A172 (cell line): ENCODE data around the gene HPN. TPM values are rescaled to one million over a fixed set of nuclear protein-coding genes. Genes with fewer than 3 reads are reported as not detected.
"Not testable (repeated sequence)": the region's sequence is repeated elsewhere in the genome, so short reads cannot be mapped to it uniquely, and the experiment has no call there.

Source experiments
- DNase-seq: peaks from one replicate; pipeline ENCODE4 v3.0.0-alpha.2; 2015; ENCODE audit warnings: low spot score
- total RNA-seq: library from RNA; depleted of rRNA; stranded (reverse); fragments of >200 nt; shearing (Covaris generic); gene quantifications from 2 replicates; pipeline ENCODE4 v1.2.3, GENCODE V29; 2014

Gene HPN
- total RNA-seq, 1 experiment from 2014 or later = not detected

DNA sequence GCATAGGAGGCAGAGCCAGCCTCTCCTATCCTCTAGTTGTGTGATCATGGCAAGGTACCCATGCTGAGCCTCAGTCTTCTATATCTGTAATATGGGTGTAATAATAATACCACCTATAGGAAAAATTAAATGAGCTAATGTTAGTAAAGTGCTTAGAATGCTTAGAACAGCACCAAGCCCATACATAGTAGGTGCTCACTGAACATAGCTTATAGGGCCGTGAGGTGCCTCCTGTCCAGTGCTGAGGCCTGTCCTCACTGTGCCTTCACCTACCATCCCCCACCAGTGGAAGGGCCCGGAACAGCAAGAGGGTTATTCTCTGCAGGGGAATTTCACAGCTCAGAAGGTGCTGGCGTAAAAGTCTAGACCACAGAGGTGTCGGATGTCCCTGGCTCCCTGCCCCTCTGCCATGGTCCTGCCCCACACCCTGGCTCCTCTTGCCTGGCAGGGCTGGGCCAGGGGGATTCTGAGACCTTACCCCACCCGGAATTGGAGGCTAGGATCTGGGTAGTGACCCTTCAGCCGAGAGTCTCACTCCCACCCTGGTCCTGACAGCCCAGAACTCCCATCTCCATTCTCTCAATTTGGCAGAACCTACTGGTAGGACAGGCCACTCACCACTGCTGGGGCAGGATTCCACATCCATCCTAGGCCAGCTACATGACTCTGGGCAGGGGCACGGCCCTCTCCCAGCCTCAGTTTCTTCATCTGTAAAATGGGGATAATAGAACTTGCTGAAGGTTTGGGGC, 13.5 kb upstream of the HPN start:
- no peak for DNase-seq

DNA sequence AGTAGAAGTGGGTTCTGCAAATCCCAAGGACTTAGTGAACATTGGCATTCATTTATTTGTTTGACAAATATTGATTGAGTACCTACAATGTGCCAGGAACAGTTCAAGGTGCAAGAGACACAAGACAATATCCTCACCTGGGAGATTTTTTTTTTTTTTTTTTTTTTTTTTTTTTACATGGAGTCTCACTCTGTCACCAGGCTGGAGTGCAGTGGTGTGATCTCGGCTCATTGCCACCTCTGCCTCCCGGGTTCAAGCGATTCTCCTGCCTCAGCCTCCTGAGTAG, 13.0 kb upstream of the HPN start:
- not testable (repeated sequence) for DNase-seq

- DNase-seq = not testable (repeated sequence)
Observed at GRCh38 chr19:35029275-35029736, 12.2 kb upstream of the HPN start.

- peak; percentile 21 for DNase-seq
Observed at GRCh38 chr19:35029737-35030256, 11.7 kb upstream of the HPN start.

GRCh38 chr19:35030257-35031071, 11.1 kb upstream of the HPN start, which contains the start of gene SCN1B:
Gene SCN1B (plus strand): TSS chr19:35030470. CDS start chr19:35030821, 351 bp downstream.
- peak; percentile 59 for DNase-seq

- peak; percentile 13 for DNase-seq
Observed at GRCh38 chr19:35031072-35031881, 10.2 kb upstream of the HPN start.

GRCh38 chr19:35032356-35032865, 9.1 kb upstream of the HPN start:
- no peak for DNase-seq

- DNase-seq = no peak
Observed at GRCh38 chr19:35033067-35034004, 8.2 kb upstream of the HPN start.

- DNase-seq = no peak
Observed at GRCh38 chr19:35034005-35034502, 7.5 kb upstream of the HPN start.

DNA sequence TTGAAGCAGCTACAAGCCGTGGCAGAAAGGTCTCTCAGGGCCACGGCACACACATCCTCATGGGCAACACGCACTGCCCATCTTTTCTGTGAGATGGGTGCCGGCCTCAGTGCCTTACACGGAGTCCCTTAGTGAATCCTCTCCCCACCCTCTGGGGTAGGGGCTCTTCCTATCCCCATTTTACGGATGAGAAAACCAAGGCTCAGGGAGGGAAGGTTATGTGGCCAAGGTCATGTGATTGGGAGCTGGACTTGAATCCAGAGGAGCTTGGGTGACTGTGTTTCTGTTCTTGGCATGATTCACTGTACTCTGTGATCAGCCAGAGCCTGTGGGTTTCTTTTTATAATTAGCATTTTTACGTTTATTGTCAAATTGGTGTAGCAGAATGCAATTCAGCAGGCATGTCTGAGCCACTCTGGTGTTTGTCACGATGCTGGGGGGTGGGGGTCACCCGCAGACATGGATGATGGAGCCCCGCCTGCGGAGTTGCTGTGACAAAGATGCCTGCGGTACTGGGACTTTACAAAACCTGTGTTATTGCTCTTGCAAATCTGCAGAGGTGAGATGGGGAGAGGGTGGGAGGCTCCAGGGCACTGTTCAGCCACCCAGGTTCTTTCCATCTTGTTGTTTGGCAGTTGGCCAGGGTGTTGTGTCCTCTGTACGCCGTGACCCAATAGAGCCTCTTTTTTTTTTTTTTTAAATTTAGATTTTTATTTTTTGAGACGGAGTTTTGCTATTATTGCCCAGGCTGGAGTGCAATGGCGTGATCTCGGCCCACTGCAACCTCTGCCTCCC, 6.7 kb upstream of the HPN start:
- DNase-seq = no peak

DNA sequence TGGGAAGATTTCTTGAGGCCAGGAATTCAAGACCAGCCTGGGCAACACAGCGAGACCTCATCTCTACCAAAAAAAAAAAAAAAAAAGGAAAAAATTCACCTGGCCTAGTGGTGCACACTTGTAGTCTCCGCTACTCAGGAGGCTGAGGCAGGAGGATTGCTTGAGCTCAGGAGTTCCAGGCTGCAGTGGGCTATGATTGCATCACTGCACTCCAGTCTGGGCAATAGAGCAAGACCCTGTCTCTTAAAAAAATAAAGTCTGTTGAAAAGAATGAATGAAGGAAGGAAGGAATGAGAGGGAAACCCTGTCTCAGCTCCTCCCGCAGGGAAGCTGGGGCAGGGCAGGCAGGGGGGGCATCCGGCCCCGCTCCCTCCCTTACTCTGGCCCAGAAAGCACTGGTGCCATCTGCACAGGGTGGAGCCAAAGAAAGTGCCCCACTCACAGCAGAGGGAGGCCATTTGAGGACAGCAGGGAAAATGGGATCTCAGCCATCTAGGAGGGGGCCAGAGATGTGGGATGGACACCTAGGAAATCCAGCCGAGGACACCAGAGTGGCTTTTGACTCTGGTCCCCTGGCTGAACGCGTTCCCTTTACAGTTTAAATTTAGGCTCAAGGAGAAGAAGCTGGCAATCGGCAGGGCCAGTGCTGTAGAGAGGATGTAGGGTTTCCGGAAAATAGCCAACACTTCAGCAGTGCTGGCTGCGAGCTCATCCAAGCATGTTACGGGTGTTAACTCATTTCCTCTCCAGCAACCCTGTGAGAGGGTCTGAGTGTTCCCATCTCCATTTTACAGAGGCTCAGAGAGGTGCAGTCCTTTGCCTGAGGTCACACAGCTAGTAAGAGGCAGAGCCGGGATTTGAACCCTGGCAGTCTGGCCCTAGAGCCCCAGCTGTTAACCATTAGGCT, 3.6 kb upstream of the HPN start:
- DNase-seq = no peak

GRCh38 chr19:35038623-35039512, 2.7 kb upstream of the HPN start:
- peak; percentile 22 for DNase-seq

- no peak for DNase-seq
Observed at GRCh38 chr19:35039881-35040825, 1.4 kb upstream of the HPN start.

DNA sequence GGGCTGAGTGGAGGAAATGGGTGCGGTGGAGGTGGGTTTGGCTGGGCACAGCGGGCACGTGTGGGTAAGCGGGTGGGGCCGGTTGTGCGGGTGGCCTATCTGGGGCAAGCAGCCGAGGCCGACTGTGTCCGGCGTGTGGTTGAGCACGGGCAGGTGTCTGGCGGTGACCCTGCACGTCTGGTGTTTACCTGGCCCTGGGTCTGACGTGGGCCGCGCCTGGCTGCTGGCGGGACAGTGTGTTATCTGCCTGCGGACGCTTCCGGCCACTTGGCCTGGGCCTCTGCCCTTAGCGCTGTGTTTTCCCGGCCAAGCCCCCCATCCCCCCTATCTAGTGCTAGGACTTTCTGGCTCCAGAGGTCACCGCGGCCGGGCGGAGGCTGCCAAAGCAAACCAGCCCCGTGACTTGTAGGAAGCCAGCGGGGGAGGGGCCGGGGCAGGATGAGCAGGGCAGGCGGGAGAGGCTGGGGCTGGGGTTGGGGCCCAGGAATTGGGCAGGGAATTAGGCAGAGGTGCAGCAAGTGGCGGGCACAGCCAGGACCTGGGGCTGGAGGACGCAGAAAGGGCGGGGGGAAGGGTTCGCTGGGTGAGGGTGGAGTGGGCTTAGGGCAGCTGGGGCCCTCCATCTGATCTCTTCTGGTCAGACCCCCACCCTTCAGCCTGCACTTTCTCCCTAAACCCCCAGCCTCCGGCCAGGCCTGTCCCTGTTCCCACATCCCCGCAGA, 534 bp upstream of the HPN start:
- DNase-seq = no peak

DNA sequence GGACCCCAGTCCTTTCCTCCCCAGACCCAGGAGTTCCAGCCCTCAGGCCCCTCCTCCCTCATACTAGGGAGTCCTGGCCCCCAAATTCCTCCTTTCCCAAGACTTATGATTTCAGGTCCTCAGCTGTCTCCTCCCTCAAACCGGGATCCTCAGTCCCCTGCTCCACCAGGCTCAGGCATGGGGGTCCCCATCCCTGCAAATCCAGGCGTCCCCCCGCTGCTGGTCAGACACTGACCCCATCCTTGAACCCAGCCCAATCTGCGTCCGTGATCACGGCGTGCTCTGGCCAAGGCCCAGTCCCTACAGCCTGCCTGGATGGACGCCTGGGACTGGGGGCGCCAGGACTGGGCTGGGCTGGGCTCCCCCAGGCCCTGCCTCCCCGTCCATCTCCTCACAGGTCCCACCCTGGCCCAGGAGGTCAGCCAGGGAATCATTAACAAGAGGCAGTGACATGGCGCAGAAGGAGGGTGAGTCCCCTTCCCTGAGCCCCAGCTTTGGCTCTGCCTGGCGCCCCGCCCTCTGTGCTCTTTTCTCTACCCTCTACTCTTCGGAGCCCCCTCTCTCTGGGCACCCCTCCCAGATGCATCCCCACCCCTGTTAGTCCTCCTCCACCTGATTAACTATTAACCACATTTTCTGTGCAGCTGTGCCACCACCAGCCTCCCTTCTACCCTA, 672 bp downstream of the HPN start:
- no peak for DNase-seq
